GM21528 (cell line): ENCODE data around the gene LPCAT1.

Experiments
- ATAC-seq: cut with Tn5 transposase; IDR thresholded peaks from one replicate; pipeline ENCODE4 v1.9.1; 2021; ENCODE audit warnings: mild to moderate bottlenecking, moderate library complexity; ENCODE audit not compliant: unreplicated experiment, low FRiP score

Gene LPCAT1

DNA sequence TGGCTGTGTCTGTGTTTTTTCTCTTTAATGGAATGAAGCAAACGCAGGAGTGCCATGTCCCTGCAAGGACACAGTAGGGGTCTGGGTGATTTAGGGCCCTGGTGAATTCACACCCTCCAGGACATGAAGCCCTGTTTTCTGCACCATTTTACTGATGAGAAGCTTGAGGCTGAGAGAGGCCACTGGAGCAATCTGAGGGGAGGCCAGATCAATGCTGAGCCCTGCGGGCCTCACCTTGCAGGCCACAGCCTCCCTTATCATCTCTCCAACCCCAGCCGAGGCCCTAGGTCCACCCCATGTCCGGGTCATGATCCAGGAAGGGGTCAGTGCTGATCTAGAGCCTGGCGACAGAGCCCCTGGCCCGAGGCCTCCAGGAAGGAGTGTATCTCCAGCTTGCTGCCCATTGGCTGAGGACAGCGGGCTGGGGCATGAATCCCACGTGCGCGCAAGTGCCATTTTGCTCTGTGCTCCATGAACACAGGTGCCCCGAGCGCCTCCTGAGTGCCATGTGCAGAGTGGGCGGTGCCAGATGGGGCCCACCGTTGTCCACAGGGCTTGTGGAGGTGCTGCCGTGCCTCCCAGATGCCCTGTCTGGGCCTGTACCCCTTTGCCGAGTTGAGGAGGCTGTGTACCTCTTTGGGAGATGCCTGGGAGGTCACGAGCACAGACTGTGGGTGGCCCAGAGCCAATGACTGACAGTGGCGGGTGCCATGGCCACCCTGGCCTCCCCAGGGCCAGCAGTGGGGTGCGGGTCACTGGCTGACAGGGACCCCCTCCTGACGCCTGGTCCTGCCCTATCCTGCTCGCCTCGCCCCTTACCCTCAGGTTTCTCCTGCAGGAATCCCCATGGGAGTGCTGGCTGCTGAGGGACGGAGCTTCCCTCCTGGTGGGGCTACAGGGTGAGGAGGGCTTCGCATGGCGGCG is 32.3 kb upstream of the LPCAT1 start:
- ATAC-seq, result no peak

GRCh38 chr5:1555011-1555807 is 31.4 kb upstream of the LPCAT1 start:
- ATAC-seq, result no peak

- no peak for ATAC-seq
Observed at GRCh38 chr5:1554410-1554967, 30.7 kb upstream of the LPCAT1 start.

DNA sequence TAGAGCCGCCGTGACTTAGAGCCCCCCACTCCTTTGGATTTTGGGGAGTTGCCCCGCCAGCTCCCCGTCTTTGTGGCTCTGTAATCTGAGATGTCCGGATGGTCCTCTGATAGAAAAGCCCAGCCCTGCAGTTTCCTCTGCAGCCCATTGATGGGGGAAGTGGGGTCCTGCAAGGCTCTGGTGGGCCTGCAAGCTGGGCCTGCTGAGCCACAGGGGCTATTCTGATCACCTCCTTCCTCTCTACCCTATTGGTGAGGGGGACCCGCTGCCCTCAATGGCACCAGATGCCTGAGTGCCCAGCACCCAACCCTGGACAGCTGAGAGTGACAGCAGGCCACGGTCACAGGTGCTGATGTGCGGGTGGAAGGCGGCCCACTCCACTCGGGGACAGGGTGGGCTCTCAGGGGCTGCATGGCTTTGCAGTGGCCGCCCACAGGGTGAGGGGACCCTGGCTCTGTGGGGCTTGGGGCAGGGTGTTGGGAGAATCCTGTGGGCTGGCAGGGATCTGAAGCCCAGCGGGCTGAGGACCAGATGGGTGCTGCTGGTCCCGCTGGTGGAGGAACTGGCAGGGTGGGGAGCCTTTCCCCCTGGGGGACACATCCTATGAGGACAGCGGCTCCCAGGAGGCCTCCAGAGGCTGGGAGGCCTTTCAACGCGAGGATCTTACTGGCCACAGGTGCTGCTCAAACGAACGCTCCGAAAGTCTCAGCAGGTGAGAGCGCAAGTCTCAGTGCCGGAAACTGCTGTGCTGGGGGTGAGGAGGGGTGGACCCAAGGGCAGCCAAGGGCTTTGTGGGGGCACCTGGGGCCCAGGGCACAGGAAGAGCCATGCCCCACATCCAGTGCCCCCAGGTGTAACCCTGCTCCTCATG is 30.0 kb upstream of the LPCAT1 start:
- ATAC-seq, result no peak

DNA sequence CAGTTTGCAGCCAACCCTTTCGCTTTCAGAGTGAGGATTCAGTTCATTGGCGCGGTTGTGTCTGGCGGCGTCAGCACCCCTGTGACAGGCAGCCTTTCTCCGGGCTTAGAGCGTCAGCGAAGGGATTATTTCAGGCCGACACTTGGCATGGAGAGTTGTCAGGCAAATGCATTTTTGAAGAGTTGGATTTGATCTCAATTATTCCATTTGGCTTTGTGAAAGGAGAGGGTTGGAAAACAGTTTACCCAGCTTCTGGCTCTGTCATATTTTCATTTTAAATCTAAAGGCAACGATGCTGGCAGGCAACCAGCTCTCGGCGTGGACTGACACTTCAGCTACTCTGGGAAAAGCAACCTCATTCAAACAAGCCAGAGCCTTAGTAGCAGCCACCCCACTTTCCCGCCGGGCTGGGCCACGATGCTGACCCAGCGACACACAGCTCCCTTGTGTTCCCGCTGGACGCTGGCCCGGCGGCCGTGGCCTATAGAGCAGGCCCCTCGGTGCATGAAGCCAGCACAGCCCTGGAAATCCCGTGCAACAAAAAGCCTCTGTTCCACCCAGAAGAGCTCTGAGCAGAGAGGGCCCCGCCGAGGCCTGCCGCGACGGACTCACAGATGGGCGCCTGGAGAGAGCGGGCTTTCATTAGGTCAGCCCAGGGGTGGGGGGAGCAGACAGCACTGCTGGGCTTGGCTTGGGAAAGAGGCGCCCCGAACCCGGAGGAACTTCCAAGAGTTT is 28.9 kb upstream of the LPCAT1 start:
- ATAC-seq, result no peak

GRCh38 chr5:1551426-1552301 is 27.9 kb upstream of the LPCAT1 start:
- no peak for ATAC-seq

- ATAC-seq, result no peak
Observed at GRCh38 chr5:1550287-1551076, 26.7 kb upstream of the LPCAT1 start.

GRCh38 chr5:1549475-1550030 is 25.8 kb upstream of the LPCAT1 start:
- ATAC-seq, result no peak

- ATAC-seq, result no peak
Observed at GRCh38 chr5:1548702-1549474, 25.1 kb upstream of the LPCAT1 start.

DNA sequence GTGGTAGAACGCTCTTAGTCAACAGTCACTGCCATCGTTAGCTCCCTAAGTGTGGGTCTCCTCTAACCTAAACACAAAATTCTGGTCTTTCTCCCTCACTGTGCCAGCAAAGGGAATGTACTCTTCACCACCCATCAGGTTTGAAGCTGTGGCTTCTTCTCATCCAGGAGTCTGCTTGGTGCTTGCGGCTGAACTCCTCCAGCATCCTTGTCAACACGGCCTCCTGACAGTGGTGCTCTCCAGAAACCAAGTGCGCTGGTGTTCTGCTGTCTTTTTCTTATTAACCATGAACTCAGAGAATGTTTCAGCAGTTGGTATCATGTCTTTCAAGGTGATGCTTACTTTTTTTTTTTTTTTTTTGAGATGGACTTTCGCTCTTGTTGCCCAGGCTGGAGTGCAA is 23.9 kb upstream of the LPCAT1 start:
- no peak for ATAC-seq

GRCh38 chr5:1547236-1547635 is 23.5 kb upstream of the LPCAT1 start:
- no peak for ATAC-seq

DNA sequence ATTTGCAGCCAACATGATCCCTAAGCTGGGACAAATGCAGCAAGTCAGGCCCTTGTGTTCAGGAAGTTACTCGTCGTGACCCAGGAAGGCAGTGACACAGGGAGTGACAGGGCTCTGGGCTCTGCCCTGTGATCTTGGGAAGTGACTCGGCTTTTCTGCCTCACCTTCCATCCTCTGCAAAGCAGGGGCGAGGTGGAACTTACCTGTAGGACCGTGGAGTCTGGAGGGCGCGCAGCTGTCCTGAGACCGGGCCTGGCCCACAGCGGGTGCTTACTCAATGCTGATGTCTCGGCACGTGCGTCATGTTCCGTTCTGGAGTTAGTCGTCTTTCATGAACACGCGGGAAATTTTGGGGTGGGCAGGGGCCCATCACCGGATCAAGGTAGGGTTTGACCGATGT is 22.8 kb upstream of the LPCAT1 start:
- ATAC-seq, result no peak

DNA sequence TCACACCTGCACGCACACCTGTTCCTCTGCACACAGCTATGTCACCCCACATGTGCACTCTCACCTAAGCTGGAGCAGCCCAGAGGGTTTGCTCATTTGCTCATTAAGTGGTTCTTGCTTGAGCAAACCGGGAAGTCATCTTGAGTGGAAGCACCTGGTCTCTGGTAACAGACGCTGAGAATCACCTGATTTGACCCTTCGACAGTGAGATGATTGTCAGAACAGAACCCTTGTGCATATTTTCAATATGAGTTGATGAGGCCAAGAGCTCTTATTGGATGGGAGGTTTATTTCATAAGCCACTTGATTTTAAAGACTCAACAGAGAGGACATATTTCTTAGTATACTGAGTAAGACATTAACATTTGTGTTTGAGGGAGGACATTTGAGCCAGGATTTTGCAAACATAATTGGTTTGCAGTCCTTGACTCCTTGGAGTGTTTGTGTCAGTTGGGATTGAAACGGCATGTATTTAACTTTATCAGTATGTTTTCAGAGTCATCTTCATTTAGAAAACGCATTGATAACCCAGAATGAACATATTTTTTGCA is 22.1 kb upstream of the LPCAT1 start:
- no peak for ATAC-seq

GRCh38 chr5:1545126-1545804 is 21.5 kb upstream of the LPCAT1 start:
- no peak for ATAC-seq

GRCh38 chr5:1544294-1544961 is 20.7 kb upstream of the LPCAT1 start:
- no peak for ATAC-seq
